HepG2 (cell line): ENCODE results near the gene RAD54L. TPM values are rescaled to one million over a fixed set of nuclear protein-coding genes. Genes with fewer than 3 reads are reported as not detected.
A peak's percentile ranks its signal among the peaks of the same experiment; 100 is the strongest.

Experiments
- FLYWCH1 ChIP-seq: sonication (generic); formaldehyde crosslinking; IDR thresholded peaks from 2 replicates; pipeline ENCODE4 v1.8.1; 2023; ENCODE audit warnings: mild to moderate bottlenecking, missing genetic modification reagents
- FOXM1 ChIP-seq: sonication (generic); formaldehyde crosslinking; IDR thresholded peaks from 2 replicates; pipeline ENCODE4 v1.5.0; 2020; ENCODE audit warnings: missing genetic modification reagents
- HDAC2 ChIP-seq: sonication (generic); formaldehyde crosslinking; IDR thresholded peaks from 2 replicates; pipeline ENCODE4 v1.4.0; 2020; ENCODE audit warnings: missing genetic modification reagents
- HNF1B ChIP-seq: sonication (generic); formaldehyde crosslinking; IDR thresholded peaks from 2 replicates; pipeline ENCODE4 v1.5.1; 2020; ENCODE audit warnings: mild to moderate bottlenecking, moderate library complexity, missing genetic modification reagents
- MBNL3 ChIP-seq: fragments of 250-450 bp; sonication (Bioruptor Pico); conservative IDR thresholded peaks from 2 replicates; pipeline ENCODE4 v1.8.0; 2022; ENCODE audit warnings: mild to moderate bottlenecking, inconsistent platforms
- MED1 ChIP-seq: sonication (generic); formaldehyde crosslinking; IDR thresholded peaks from 2 replicates; pipeline ENCODE4 v1.4.0; 2020; ENCODE audit warnings: missing genetic modification reagents
- NFATC3 ChIP-seq: sonication (generic); formaldehyde crosslinking; IDR thresholded peaks from 2 replicates; pipeline ENCODE4 v1.5.1; 2020; ENCODE audit warnings: mild to moderate bottlenecking, missing genetic modification reagents
- PAX8 ChIP-seq: sonication (generic); formaldehyde crosslinking; IDR thresholded peaks from 2 replicates; pipeline ENCODE4 v1.8.0; 2022; ENCODE audit warnings: mild to moderate bottlenecking, missing genetic modification reagents, borderline replicate concordance
- SKI ChIP-seq: fragments of 450-650 bp; IDR thresholded peaks from one replicate; pipeline ENCODE4 v1.6.1; 2018; ENCODE audit warnings: mild to moderate bottlenecking; ENCODE audit not compliant: partially characterized antibody
- STAG1 ChIP-seq: sonication (generic); formaldehyde crosslinking; IDR thresholded peaks from 2 replicates; pipeline ENCODE4 v1.4.0; 2020; ENCODE audit warnings: missing genetic modification reagents
- U2AF1 ChIP-seq: fragments of 200-400 bp; formaldehyde crosslinking; optimal IDR thresholded peaks from 2 replicates; pipeline ENCODE3; 2017; ENCODE audit warnings: mild to moderate bottlenecking, low read depth, low read length
- ZBTB1 ChIP-seq: sonication (generic); formaldehyde crosslinking; IDR thresholded peaks from 2 replicates; pipeline ENCODE4 v1.4.0; 2020; ENCODE audit warnings: missing genetic modification reagents, borderline replicate concordance
- ZBTB34 ChIP-seq: sonication (generic); formaldehyde crosslinking; IDR thresholded peaks from 2 replicates; pipeline ENCODE4 v1.8.0; 2022; ENCODE audit warnings: mild to moderate bottlenecking, missing genetic modification reagents
- ZBTB39 ChIP-seq: sonication (generic); formaldehyde crosslinking; IDR thresholded peaks from 2 replicates; pipeline ENCODE4 v1.5.0; 2020; ENCODE audit warnings: missing genetic modification reagents
- ZBTB7A ChIP-seq: sonication (generic); formaldehyde crosslinking; IDR thresholded peaks from 2 replicates; pipeline ENCODE4 v1.8.0; 2022; ENCODE audit warnings: mild to moderate bottlenecking, missing genetic modification reagents
- ZNF138 ChIP-seq: sonication (generic); formaldehyde crosslinking; IDR thresholded peaks from 2 replicates; pipeline ENCODE4 v1.5.0; 2020; ENCODE audit warnings: mild to moderate bottlenecking, low read depth, missing genetic modification reagents
- ZNF264 ChIP-seq: sonication (generic); formaldehyde crosslinking; IDR thresholded peaks from 2 replicates; pipeline ENCODE4 v1.4.0; 2020; ENCODE audit warnings: missing genetic modification reagents
- ZNF431 ChIP-seq: sonication (generic); formaldehyde crosslinking; IDR thresholded peaks from 2 replicates; pipeline ENCODE4 v1.9.0; 2022; ENCODE audit warnings: missing genetic modification reagents, low read depth, mild to moderate bottlenecking, borderline replicate concordance
- ZNF574 ChIP-seq: sonication (generic); formaldehyde crosslinking; IDR thresholded peaks from 2 replicates; pipeline ENCODE4 v1.4.0; 2020; ENCODE audit warnings: missing genetic modification reagents
- ZNF749 ChIP-seq: sonication (generic); formaldehyde crosslinking; IDR thresholded peaks from 2 replicates; pipeline ENCODE4 v1.8.0; 2022; ENCODE audit warnings: mild to moderate bottlenecking, missing genetic modification reagents, moderate library complexity, borderline replicate concordance
- ZNF883 ChIP-seq: sonication (generic); formaldehyde crosslinking; IDR thresholded peaks from 2 replicates; pipeline ENCODE4 v1.5.1; 2020; ENCODE audit warnings: mild to moderate bottlenecking, missing genetic modification reagents; ENCODE audit errors: not compliant biosample characterization
- polyA plus RNA-seq, 8 experiments: library from polyadenylated mRNA; depleted of rRNA in 3 of 8; stranded (reverse) in 7 of 8; unstranded in 1 of 8; fragments of >200 nt; fragmentation: Illumina TruSeq in 4 of 8; extraction: Trizol in 4 of 8; gene quantifications; 2 replicates each; pipeline versions ENCODE4 v1.2.1 to v1.2.3, GENCODE V29; 2011 to 2016; ENCODE audit warnings: low read depth in 4 of 8, missing spikeins in 1 of 8, mixed read lengths in 1 of 8; ENCODE audit not compliant: insufficient read depth in 1 of 8
- total RNA-seq, 5 experiments: library from RNA; depleted of rRNA; stranded (reverse); fragments of >200 nt; fragmentation: Illumina TruSeq; extraction: Trizol; gene quantifications; 2 replicates each; pipeline ENCODE4 v1.2.3, GENCODE V29; 2016; ENCODE audit warnings: low read depth in 1 of 5

The RAD54L gene
- total and polyA plus RNA-seq, 2 of the 13 experiments (the other 11 are each of a cell fraction or from before 2014, with no cell fraction given): 10.2 to 30.0 TPM

- TF ChIP-seq ZNF574 (CRISPR knock-in tag) (peak; percentile 50; the same call in 1 of the 2 replicates), ZNF883 (CRISPR knock-in tag) (peak; percentile 58), ZNF431 (CRISPR knock-in tag) (no peak), U2AF1 (no peak), ZBTB39 (no peak), HNF1B (CRISPR knock-in tag) (0 out of 2 replicates have a peak, but pooled peaks have one; percentile 8), FLYWCH1 (CRISPR knock-in tag) (no peak), SKI (peak; percentile 47), ZBTB7A (CRISPR knock-in tag) (0 out of 2 replicates have a peak, but pooled peaks have one; percentile 23), ZNF264 (CRISPR knock-in tag) (no peak), FOXM1 (CRISPR knock-in tag) (no peak), MBNL3 (CRISPR knock-in tag) (no peak), HDAC2 (CRISPR knock-in tag) (peak; percentile 36; the same call in 1 of the 2 replicates), ZBTB34 (CRISPR knock-in tag) (no peak), PAX8 (peak; percentile 68; the same call in 1 of the 2 replicates), MED1 (CRISPR knock-in tag) (no peak; the same call in 1 of the 2 replicates), ZBTB1 (CRISPR knock-in tag) (no peak), NFATC3 (CRISPR knock-in tag) (no peak), ZNF138 (CRISPR knock-in tag) (no peak), ZNF749 (CRISPR knock-in tag) (0 out of 2 replicates have a peak, but pooled peaks have one; percentile 16), STAG1 (CRISPR knock-in tag) (peak; percentile 48)
Observed at GRCh38 chr1:46197964-46198811, 49.4 kb upstream of the RAD54L start, which contains the start of gene POMGNT1 (continued).
